Limb (tissue), 2 donors: ENCODE results near the gene HK1.
"Not testable (repeated sequence)": the region's sequence is repeated elsewhere in the genome, so short reads cannot be mapped to it uniquely, and the experiment has no call there.

Experiments used
- DNase-seq, 2 donors: peaks; one replicate each; pipeline ENCODE4 v3.0.0-alpha.2; 2016; ENCODE audit errors: extremely low spot score in 2 of 2

The HK1 gene

DNA sequence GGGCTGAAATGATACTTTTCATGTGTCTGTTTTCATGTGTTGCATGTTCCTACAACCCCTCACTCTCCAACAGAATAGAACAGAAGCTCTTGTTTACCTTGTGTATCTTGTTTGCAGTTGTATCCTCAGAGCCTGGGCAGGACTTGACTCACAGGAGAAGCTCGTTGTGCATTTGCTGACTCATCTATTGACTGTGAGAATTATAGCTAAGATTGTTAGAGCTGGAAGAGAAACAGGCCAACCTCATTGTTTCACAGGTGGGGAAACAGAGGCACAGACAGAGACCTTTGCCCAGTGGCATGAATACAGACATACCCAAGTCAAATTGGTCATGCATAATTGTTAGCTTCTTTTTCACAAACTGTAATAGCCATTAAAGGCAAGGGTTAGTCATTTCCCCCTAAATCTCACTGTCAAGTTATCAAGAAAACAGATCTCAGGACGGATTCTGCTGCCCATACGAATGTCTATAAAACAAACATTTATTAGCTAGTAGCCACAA is 168.4 kb downstream of the HK1 start:
- DNase-seq, result no peak

DNA sequence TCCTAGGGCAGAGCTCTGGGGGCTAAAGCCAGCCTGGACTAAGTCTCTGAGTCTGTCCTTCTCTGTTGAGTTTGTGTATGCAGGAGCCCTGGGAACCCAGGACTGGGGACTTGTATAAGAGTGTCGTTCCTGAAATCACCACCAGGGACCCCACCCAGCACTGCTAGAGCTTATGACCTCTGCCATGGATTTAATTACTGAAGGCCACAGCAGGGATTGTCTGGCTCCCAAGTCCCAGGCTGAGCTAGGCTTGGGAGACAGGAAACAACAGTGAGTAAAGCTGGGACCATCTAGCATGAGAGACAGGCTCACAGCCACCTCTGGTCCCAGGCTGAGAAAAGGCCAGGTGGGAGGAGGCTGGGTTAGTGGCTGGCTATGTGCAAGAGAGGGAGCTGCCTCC is 171.5 kb downstream of the HK1 start:
- DNase-seq, result no peak

GRCh38 chr10:69450395-69450794 is 172.1 kb downstream of the HK1 start:
- not testable (repeated sequence) for DNase-seq

DNA sequence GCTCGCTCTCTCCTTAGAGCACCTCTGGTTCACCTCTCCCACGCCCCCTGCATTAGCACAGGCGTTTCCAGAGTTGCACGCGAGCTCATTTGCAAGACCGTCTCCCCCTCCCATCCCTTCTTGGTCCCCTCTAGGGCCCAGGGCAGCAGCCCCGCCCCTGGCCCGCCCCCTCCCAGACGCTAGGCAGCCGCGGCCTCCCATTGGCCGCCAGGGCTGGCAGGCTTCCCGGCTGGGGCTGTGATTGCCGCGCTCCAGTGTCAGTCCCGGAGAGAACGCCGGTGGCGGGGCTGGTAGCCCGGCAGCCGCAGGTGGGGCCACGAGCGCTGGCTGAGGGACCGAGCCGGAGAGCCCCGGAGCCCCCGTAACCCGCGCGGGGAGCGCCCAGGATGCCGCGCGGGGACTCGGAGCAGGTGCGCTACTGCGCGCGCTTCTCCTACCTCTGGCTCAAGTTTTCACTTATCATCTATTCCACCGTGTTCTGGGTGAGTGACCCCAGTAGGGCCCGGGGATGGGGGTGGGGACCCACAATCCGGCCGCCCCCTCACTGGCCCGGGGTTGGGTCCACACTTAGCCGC is 173.0 kb downstream of the HK1 start, which contains the start of gene TSPAN15:
TSPAN15 (plus strand) TSS at position 257 of the 575 bp plus-strand sequence; CDS start at position 387, 130 bp downstream.
- DNase-seq, result peak; percentile 85 to 93
